ENCODE measurements around the gene DENND1C.

Gene DENND1C

DNA sequence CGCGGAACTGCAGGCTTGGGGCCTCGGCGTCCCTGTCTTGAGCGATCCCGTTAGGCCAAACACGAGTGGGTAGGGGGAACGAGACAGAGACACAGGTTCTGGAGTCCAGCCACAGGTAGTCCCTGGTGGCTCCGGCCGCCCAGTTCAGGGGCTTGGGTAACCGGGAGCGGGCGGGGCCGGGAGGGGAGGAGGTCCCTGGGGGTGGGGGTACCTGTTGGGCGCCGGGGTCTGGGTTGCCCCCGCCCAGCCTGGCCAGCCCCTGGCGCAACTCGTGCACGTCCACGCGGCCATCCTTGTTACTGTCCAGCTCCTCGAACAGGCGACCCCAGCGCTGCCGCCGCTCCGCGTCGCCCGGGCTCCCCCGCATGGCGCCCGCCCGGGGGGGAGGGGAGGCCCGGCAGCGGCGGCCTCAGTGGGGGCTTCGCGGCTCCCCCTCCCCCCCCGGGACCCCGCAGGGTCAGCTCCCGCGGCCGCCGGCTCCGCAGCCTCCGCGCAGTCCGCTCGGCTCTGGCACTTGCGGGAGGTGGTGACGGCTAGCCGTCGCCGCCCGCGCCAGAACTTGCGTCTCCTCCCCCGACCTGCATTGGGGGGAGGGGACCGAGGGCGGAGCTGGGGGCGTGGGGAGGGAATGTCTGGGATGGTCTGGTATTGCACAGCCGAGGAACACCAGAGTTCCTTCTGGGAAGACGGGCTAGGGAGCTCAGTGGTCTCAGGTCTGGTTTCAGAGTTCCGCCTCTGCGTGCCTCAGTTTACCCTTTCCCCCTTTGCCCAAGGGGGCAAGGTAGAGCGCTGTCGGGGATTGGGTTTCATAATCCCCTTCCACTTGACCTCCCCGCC lies 22.1 kb downstream of the DENND1C start, which contains the start of gene SLC25A23:
TSS of gene SLC25A23 (minus strand) at position 531 of the 837 bp plus-strand sequence. CDS start at position 367, 164 bp downstream.
- Histone ChIP-seq H3K4me2 (ENCODE audit: low read length) (peak within 1 kb of the TSS; percentile 87), H4K20me1 (ENCODE audit: insufficient read depth, low read length) (no peaks in the 10 kb centered on the region), H3K79me2 (ENCODE audit: insufficient read depth, low read length) (no peaks in the 10 kb centered on the region), H3K9ac (ENCODE audit: low read length) (peak within 1 kb of the TSS; percentile 73), H3K36me3 (ENCODE audit: insufficient read depth, low read length) (peaks cover 33% of the 10 kb centered on the region), H3K4me3 (ENCODE audit: low read depth, low read length, poor library complexity, severe bottlenecking) (peak within 1 kb of the TSS; percentile 71), H3K4me1 (ENCODE audit: insufficient read depth, low read length, severe bottlenecking) (peaks cover 13% of the 10 kb centered on the region), H3K27me3 (ENCODE audit: insufficient read depth, low read length) (no peaks in the 10 kb centered on the region), H3F3A (ENCODE audit: insufficient read depth, low read length) (no peaks in the 10 kb centered on the region), H3K9me3 (ENCODE audit: low read length) (peaks cover 6% of the 10 kb centered on the region; the same call in 1 of the 2 replicates), H3K9me2 (ENCODE audit: low read depth, low read length) (no peaks in the 10 kb centered on the region), H3K27ac (ENCODE audit: low read depth, low read length, poor library complexity, severe bottlenecking) (peak within 1 kb of the TSS; percentile 72), H2AFZ (ENCODE audit: low read length) (no peak within 1 kb of the TSS)
- TF ChIP-seq, protein P1, sequence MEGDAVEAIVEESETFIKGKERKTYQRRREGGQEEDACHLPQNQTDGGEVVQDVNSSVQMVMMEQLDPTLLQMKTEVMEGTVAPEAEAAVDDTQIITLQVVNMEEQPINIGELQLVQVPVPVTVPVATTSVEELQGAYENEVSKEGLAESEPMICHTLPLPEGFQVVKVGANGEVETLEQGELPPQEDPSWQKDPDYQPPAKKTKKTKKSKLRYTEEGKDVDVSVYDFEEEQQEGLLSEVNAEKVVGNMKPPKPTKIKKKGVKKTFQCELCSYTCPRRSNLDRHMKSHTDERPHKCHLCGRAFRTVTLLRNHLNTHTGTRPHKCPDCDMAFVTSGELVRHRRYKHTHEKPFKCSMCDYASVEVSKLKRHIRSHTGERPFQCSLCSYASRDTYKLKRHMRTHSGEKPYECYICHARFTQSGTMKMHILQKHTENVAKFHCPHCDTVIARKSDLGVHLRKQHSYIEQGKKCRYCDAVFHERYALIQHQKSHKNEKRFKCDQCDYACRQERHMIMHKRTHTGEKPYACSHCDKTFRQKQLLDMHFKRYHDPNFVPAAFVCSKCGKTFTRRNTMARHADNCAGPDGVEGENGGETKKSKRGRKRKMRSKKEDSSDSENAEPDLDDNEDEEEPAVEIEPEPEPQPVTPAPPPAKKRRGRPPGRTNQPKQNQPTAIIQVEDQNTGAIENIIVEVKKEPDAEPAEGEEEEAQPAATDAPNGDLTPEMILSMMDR (IDR thresholded peaks at IDR 0.05; ENCODE audit: low read length), result no peak
- no peak for TF ChIP-seq EZH2 (IDR thresholded peaks at IDR 0.05; ENCODE audit: borderline replicate concordance, low read length)

- Histone ChIP-seq H3K27ac (ENCODE audit: low read depth, low read length, poor library complexity, severe bottlenecking) (peak overlapping the region; percentile 71), H3K9me3 (ENCODE audit: low read length) (peaks cover 13% of the 10 kb centered on the region), H4K20me1 (ENCODE audit: insufficient read depth, low read length) (no peaks in the 10 kb centered on the region), H2AFZ (ENCODE audit: low read length) (no peak overlapping the region), H3K4me1 (ENCODE audit: insufficient read depth, low read length, severe bottlenecking) (peaks cover 13% of the 10 kb centered on the region), H3K9me2 (ENCODE audit: low read depth, low read length) (no peaks in the 10 kb centered on the region), H3K36me3 (ENCODE audit: insufficient read depth, low read length) (peaks cover 40% of the 10 kb centered on the region), H3K79me2 (ENCODE audit: insufficient read depth, low read length) (no peaks in the 10 kb centered on the region), H3K4me3 (ENCODE audit: low read depth, low read length, poor library complexity, severe bottlenecking) (peak overlapping the region; percentile 71), H3K4me2 (ENCODE audit: low read length) (peak overlapping the region; percentile 87), H3F3A (ENCODE audit: insufficient read depth, low read length) (no peaks in the 10 kb centered on the region), H3K9ac (ENCODE audit: low read length) (peak overlapping the region; percentile 71), H3K27me3 (ENCODE audit: insufficient read depth, low read length) (no peaks in the 10 kb centered on the region)
- no peak for TF ChIP-seq EZH2 (IDR thresholded peaks at IDR 0.05; ENCODE audit: borderline replicate concordance, low read length)
These were observed 22.8 kb downstream of the DENND1C start for GRCh38 chr19:6458695-6459261.

DNA sequence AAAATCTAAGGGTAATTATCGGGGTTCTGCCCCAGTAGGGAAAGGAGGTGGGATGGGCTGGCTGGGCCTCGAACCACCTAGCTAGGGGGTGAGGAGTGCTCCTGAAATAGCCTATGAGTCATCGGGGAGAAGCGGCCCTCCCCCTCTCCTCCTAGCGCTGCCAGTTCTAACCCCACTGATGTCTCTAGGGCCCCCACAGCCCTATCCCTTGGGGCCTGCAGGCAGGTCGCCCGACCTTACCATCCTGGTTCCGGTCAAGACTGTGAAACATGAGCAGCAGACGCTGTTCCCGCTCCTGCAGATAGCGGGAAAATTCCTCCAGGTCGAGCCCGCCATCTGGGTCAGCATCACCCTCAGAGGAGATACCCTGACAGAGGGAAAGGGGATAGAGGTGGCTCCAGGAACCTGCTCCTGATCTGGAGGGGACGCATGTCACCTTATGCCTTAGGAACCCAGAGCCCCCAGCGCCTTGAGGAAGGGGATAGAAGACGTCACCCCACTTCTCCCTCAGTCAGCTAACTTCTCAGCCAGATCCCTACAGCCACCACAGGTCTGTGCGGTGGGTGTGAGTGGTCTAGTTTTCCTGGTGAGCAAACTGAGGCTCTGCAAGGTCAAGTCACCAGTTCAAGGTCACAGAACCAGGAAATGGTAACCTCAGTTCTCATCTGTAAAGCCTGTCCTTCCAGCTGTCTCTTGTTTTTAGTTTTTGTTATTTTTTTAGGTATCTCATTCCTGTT lies 23.5 kb downstream of the DENND1C start:
- Histone ChIP-seq H3K9me3 (ENCODE audit: low read length) (peaks cover 15% of the 10 kb centered on the region), H3K36me3 (ENCODE audit: insufficient read depth, low read length) (peaks cover 46% of the 10 kb centered on the region), H3K4me2 (ENCODE audit: low read length) (peak overlapping the region; percentile 87), H3K9me2 (ENCODE audit: low read depth, low read length) (no peaks in the 10 kb centered on the region), H3F3A (ENCODE audit: insufficient read depth, low read length) (no peaks in the 10 kb centered on the region), H4K20me1 (ENCODE audit: insufficient read depth, low read length) (no peaks in the 10 kb centered on the region), H3K79me2 (ENCODE audit: insufficient read depth, low read length) (no peaks in the 10 kb centered on the region), H3K27ac (ENCODE audit: low read depth, low read length, poor library complexity, severe bottlenecking) (peak overlapping the region; percentile 71), H3K4me3 (ENCODE audit: low read depth, low read length, poor library complexity, severe bottlenecking) (peak overlapping the region; percentile 71), H3K27me3 (ENCODE audit: insufficient read depth, low read length) (no peaks in the 10 kb centered on the region), H3K4me1 (ENCODE audit: insufficient read depth, low read length, severe bottlenecking) (peaks cover 13% of the 10 kb centered on the region), H2AFZ (ENCODE audit: low read length) (no peak overlapping the region), H3K9ac (ENCODE audit: low read length) (peak overlapping the region; percentile 71)
- TF ChIP-seq EZH2 (IDR thresholded peaks at IDR 0.05; ENCODE audit: borderline replicate concordance, low read length), result no peak
- TF ChIP-seq, protein P1 (IDR thresholded peaks at IDR 0.05; ENCODE audit: low read length), result no peak
